ENCODE results near the gene SLC6A6. TPM values are rescaled to one million over a fixed set of nuclear protein-coding genes. Genes with fewer than 3 reads are reported as not detected.

The SLC6A6 gene
- total and polyA plus RNA-seq, 10 donors = 3.4 to 150 (median 104) TPM

GRCh38 chr3:14477311-14477935, 75.0 kb downstream of the SLC6A6 start:
- H3K4me1 ChIP-seq = peaks cover 0 to 70% (median 25%) of the 10 kb centered on the region in 6 donors
- H3K36me3 ChIP-seq = peaks cover 7 to 100% (median 95%) of the 10 kb centered on the region in 6 donors
- no peak overlapping the region for H3K4me3 ChIP-seq
- DNase-seq = peak; percentile 40
- H3K27ac ChIP-seq = no peak overlapping the region
- no peaks in the 10 kb centered on the region for H3K9me3 ChIP-seq
- no peaks in the 10 kb centered on the region for H3K27me3 ChIP-seq (replicated peaks in 1 of 7)
- intact Hi-C loops (cut with DNase I; ENCODE audit: low total_unique reads) = no loop called here
- WGBS, 5 donors = 91 to 97% (median 94%) methylated on average over 10 to 11 of the region's 11 CpGs
- TF ChIP-seq POLR2AphosphoS5 (IDR thresholded peaks at IDR 0.05) (peak in 1 of 3 donors; percentile 25), CTCF (IDR thresholded peaks at IDR 0.05 in 8 of 11, conservative IDR thresholded peaks at IDR 0.05 in 3 of 11) (no peak)

DNA sequence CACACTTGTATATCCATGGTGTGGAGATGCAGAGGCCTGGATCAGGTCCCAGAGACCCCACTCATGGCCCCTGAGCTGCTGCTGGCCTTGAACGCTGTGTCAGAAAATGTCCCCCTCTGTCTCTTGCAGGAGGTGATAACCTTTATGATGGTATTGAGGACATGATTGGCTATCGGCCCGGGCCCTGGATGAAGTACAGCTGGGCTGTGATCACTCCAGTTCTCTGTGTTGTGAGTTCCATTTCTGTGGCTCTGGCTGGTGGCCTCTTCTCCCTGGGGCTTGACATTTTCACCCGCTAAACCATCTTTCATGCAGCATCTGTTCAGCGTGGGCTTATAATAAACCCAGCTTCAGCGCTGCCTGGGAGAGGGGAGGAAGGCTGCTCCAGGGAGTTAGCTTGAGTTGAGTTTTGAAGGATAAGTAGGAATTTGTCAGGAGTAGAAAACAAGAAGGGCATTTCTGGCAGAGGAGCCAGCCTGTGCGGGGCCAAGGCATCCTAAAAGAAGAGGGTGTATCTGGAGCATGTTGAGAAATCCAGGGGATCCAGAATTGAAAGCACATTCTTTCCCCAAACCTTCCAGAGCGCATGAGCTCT, 76.6 kb downstream of the SLC6A6 start:
- Histone ChIP-seq H3K36me3 (peaks cover 3 to 100% (median 94%) of the 10 kb centered on the region in 6 donors), H3K27ac (no peak overlapping the region), H3K4me3 (no peak overlapping the region), H3K4me1 (peaks cover 0 to 67% (median 21%) of the 10 kb centered on the region in 6 donors), H3K9me3 (no peaks in the 10 kb centered on the region), H3K27me3 (replicated peaks in 1 of 7) (no peaks in the 10 kb centered on the region)
- intact Hi-C loops (cut with DNase I; ENCODE audit: low total_unique reads) = no loop called here
- TF ChIP-seq POLR2A (IDR thresholded peaks at IDR 0.05) (no peak), POLR2AphosphoS5 (IDR thresholded peaks at IDR 0.05) (no peak), CTCF (IDR thresholded peaks at IDR 0.05 in 8 of 11, conservative IDR thresholded peaks at IDR 0.05 in 3 of 11) (no peak)
- 78 to 93% (median 91%) methylated on average over 8 of the region's 8 CpGs for WGBS, 5 donors
- peak; percentile 21 for DNase-seq

DNA sequence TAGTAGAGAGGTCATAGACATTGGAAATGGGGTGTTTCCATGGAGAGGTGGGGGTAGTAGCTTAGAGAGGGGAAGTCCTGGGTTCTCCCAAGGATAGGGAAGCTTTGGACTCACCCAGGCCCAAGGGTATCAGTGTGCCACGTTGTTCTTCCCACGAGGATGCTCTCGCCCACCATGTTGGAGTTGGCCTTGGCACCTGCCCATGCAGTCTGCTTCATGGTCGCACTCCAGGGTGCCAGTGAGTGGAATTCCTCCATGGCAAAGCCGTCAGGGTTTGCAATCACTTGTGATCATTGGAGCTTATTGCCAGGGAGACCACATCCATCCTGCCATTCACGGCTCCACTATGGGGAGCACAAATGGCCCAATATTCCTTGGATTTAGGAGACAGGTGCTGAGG, 77.2 kb downstream of the SLC6A6 start:
- Histone ChIP-seq H3K27ac (no peak overlapping the region), H3K4me1 (peaks cover 0 to 61% (median 21%) of the 10 kb centered on the region in 6 donors), H3K27me3 (replicated peaks in 1 of 7) (no peaks in the 10 kb centered on the region), H3K9me3 (no peaks in the 10 kb centered on the region), H3K4me3 (no peak overlapping the region), H3K36me3 (peaks cover 3 to 100% (median 94%) of the 10 kb centered on the region in 6 donors)
- TF ChIP-seq POLR2AphosphoS5 (IDR thresholded peaks at IDR 0.05) (peak in 1 of 3 donors; percentile 13), POLR2A (IDR thresholded peaks at IDR 0.05) (no peak)
- intact Hi-C loops (cut with DNase I; ENCODE audit: low total_unique reads) = no loop called here
- whole genome bisulfite sequencing, 5 donors = 88 to 97% (median 92%) methylated on average over 6 of the region's 6 CpGs
- peak; percentile 42 for DNase-seq

GRCh38 chr3:14480207-14481017, 78.0 kb downstream of the SLC6A6 start:
- H3K9me3 ChIP-seq = no peaks in the 10 kb centered on the region
- no peak overlapping the region for H3K27ac ChIP-seq
- 85 to 98% (median 89%) methylated on average over 5 to 8 of the region's 8 CpGs for WGBS, 5 donors
- H3K36me3 ChIP-seq = peaks cover 3 to 100% (median 94%) of the 10 kb centered on the region in 6 donors
- H3K27me3 ChIP-seq (replicated peaks in 1 of 7) = no peaks in the 10 kb centered on the region
- peak; percentile 64 for DNase-seq
- peak in 2 of 3 donors; percentile 4 to 56 for TF ChIP-seq POLR2AphosphoS5 (IDR thresholded peaks at IDR 0.05)
- TF ChIP-seq CTCF (IDR thresholded peaks at IDR 0.05 in 8 of 11, conservative IDR thresholded peaks at IDR 0.05 in 3 of 11) = no peak
- intact Hi-C loops (cut with DNase I; ENCODE audit: low total_unique reads) = no loop called here
- H3K4me1 ChIP-seq = peaks cover 0 to 53% (median 19%) of the 10 kb centered on the region in 6 donors
- no peak overlapping the region for H3K4me3 ChIP-seq

Measured in spleen (tissue), 11 donors.